Measurements from ENCODE around the gene LYST.

LYST gene

DNA sequence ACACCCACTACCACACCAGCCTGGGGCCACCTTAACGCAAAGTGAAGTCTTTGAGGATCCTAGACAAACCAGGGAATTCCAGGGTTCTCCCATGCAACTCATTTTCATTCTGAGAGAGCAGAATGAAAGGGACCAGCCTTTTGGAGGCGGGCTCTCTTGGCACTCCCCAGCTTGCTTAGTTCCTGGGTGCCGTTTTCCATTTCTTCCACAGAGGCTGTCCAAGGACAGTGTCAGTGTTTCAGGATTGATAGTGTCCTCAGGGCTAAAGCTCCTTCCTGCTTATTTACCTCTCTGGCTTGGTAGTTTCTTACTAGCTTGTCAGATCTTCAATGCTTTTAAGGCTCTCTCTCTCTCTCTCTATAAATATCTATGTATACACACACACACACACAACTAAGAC is 187.1 kb downstream of the LYST start:
- no peak overlapping the region for H3K4me3 ChIP-seq (ENCODE audit: low read depth, low read length)
- TF ChIP-seq, protein P1, sequence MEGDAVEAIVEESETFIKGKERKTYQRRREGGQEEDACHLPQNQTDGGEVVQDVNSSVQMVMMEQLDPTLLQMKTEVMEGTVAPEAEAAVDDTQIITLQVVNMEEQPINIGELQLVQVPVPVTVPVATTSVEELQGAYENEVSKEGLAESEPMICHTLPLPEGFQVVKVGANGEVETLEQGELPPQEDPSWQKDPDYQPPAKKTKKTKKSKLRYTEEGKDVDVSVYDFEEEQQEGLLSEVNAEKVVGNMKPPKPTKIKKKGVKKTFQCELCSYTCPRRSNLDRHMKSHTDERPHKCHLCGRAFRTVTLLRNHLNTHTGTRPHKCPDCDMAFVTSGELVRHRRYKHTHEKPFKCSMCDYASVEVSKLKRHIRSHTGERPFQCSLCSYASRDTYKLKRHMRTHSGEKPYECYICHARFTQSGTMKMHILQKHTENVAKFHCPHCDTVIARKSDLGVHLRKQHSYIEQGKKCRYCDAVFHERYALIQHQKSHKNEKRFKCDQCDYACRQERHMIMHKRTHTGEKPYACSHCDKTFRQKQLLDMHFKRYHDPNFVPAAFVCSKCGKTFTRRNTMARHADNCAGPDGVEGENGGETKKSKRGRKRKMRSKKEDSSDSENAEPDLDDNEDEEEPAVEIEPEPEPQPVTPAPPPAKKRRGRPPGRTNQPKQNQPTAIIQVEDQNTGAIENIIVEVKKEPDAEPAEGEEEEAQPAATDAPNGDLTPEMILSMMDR (IDR thresholded peaks at IDR 0.05; ENCODE audit: borderline replicate concordance, insufficient read depth, low read depth, low read length) = no peak

DNA sequence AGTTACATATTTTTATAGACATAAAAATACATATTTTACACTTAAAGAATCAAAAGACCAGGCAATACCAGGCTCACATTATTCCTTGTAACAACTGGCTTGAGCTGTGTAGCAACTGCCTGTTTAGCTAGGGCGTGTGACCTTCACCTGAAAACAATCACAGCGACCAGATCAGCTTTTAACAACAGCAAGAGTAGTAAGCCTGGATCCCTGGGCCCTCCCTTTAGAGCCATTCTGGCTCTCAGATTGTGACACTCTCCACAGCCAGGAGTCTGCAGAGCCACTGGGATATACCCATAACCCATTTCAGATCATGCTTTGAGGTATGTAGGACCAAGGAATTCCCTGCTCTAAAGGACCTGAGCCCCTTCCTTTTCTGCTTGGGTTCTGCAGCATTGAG is 187.7 kb downstream of the LYST start:
- H3K4me3 ChIP-seq (ENCODE audit: low read depth, low read length) = no peak overlapping the region

GRCh38 chr1:235675152-235675890 is 191.4 kb downstream of the LYST start:
- no peak overlapping the region for H3K4me3 ChIP-seq (ENCODE audit: low read depth, low read length)
- TF ChIP-seq, protein P1 (IDR thresholded peaks at IDR 0.05; ENCODE audit: borderline replicate concordance, insufficient read depth, low read depth, low read length) = no peak

More for the DNA sequence above, 187.7 kb downstream of the LYST start:
- TF ChIP-seq, protein P1 (IDR thresholded peaks at IDR 0.05; ENCODE audit: borderline replicate concordance, insufficient read depth, low read depth, low read length) = no peak

GRCh38 chr1:235673981-235674380 is 192.7 kb downstream of the LYST start:
- TF ChIP-seq, protein P1 (IDR thresholded peaks at IDR 0.05; ENCODE audit: borderline replicate concordance, insufficient read depth, low read depth, low read length) = no peak
- no peak overlapping the region for H3K4me3 ChIP-seq (ENCODE audit: low read depth, low read length)

DNA sequence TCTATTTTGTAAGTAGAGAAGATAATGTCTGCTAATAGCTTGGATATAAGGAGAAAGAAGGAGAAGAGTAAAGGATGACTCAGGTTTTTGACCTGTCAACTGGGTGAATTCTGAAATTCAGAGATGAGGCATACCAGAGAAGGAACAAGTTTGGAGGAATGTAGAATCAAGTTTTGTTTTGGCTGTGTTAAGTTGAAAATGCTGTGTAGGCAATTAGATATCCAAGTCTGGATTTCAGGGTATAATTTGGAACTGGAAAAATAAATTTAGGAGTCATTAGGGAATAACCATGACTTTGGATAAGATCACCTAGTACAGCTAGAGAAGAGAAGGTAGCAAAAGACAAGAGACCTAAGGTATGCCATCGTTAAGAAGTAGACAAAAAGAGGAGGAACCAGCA is 194.7 kb downstream of the LYST start:
- H3K4me3 ChIP-seq (ENCODE audit: low read depth, low read length) = no peak overlapping the region
- TF ChIP-seq, protein P1 (IDR thresholded peaks at IDR 0.05; ENCODE audit: borderline replicate concordance, insufficient read depth, low read depth, low read length) = no peak

- no peak overlapping the region for H3K4me3 ChIP-seq (ENCODE audit: low read depth, low read length)
- TF ChIP-seq, protein P1 (IDR thresholded peaks at IDR 0.05; ENCODE audit: borderline replicate concordance, insufficient read depth, low read depth, low read length) = no peak
Observed at GRCh38 chr1:235670157-235670776, 196.4 kb downstream of the LYST start.

GRCh38 chr1:235669277-235669676 is 197.4 kb downstream of the LYST start:
- TF ChIP-seq, protein P1 (IDR thresholded peaks at IDR 0.05; ENCODE audit: borderline replicate concordance, insufficient read depth, low read depth, low read length) = no peak
- no peak overlapping the region for H3K4me3 ChIP-seq (ENCODE audit: low read depth, low read length)

Data from GM12875 (cell line).